NOMO-1 treated with DMSO at 0.1 percent for 48 hours (cell line): ENCODE data around the gene CCDC12.

Experiments used
- DNase-seq: peaks from one replicate; lab custom pipeline; 2025; ENCODE audit not compliant: unreplicated experiment; lab: John Stamatoyannopoulos, UW

The CCDC12 gene

DNA sequence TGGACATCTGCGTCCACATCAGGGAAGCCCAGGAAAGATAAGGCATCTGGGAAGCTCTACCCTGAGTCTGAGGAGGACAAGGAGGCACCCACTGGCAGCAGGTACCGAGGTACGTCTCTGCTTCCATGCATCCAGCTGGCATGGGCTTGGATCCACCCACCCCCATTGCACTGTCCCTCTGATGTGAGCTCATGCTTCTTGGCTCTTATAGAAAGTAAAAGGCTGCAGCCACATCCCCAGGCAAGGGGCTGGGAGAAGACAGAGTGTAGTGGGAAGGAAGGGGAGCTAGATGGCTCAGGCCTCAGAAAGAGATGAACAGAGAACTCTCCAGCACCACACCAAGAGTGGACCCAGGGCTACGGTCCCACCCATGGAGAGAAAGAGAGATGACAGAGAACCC is 80.8 kb downstream of the CCDC12 start:
- no peak for DNase-seq

DNA sequence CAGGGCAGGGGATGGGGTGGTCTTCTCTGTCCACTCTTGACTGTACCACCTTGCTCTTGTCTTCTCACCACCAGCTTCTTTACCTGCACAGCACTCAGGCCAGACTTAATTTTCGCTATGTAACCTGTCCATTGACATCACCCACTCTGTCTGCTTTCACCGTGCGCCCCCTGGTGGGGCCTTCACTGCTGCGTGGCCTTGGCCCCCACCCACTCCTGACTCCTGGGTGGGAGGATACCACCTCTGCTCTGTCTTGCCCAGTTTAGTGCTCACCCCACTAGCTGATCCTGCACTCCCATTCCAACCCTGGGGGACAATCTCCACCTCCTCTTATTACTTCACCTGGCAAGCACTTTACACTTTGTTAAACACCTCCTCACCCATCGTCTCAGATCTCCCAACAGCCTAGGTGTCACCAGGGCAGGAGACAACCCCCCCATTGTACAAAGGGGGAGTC is 81.3 kb downstream of the CCDC12 start:
- peak; percentile 32 for DNase-seq

DNA sequence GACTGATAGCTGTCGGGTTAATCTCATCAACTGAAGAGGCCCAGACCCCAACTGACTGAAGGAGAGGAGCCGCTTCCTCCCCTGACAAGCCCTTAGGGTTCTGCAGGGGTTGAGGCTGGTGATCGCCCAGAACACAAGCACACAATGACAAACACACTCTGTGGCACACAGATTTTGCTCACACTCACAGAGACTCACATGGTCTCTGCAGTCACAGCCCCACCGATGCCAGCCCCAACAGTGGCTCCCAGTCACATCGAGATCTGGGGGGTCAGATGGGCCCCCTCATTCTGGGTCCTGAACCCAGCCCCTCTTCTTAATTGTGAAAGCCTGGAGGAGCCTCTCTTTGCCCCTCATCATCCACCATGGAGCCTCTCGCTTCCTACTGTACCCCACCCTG is 82.3 kb downstream of the CCDC12 start:
- no peak for DNase-seq

DNA sequence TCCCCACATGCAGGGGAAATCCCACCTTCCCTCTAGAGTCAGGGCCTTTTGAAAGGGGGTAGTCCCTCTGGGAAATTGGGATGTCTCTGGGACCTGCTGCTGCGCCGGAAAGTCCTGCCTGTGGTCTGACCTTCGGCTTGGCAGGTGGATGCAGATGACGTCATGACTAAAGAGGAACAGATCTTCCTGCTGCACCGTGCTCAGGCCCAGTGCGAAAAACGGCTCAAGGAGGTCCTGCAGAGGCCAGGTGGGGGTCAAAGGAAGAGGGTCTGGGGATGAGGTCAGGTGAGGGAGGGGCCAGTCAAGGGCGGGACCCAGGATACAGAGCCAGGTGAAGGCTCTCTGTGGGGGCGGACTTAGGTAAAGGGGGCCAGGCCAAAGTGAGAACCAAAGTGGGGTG is 82.8 kb downstream of the CCDC12 start:
- no peak for DNase-seq

DNA sequence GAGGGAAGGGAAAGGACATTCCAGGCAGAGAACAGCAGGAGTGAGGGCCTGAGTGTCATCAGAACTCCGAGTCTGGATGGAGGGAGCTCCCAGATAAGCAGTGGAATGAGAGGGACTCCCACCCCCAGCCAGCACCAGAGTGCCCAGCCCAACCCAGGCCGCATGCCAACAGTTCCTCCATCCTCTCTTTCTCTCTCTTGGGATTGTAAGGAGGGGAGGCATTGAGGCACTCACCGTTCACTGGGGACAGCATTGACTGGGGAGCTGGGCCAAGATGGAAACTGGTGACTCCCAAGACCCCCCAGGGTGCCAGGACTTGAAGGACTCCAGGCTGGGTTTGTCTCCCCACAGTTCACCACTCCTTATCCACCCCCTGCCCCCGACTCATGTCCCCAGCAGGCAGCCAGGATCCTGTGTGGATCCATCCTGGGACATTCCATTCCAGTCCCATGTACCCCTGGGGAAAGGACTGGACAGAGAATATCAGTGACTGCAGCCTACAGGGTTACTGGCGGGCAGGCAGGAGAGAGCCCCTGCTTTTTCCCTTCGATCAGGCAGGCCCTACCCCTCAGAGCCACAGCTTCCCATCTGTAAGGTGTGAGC is 83.3 kb downstream of the CCDC12 start:
- DNase-seq = no peak

DNA sequence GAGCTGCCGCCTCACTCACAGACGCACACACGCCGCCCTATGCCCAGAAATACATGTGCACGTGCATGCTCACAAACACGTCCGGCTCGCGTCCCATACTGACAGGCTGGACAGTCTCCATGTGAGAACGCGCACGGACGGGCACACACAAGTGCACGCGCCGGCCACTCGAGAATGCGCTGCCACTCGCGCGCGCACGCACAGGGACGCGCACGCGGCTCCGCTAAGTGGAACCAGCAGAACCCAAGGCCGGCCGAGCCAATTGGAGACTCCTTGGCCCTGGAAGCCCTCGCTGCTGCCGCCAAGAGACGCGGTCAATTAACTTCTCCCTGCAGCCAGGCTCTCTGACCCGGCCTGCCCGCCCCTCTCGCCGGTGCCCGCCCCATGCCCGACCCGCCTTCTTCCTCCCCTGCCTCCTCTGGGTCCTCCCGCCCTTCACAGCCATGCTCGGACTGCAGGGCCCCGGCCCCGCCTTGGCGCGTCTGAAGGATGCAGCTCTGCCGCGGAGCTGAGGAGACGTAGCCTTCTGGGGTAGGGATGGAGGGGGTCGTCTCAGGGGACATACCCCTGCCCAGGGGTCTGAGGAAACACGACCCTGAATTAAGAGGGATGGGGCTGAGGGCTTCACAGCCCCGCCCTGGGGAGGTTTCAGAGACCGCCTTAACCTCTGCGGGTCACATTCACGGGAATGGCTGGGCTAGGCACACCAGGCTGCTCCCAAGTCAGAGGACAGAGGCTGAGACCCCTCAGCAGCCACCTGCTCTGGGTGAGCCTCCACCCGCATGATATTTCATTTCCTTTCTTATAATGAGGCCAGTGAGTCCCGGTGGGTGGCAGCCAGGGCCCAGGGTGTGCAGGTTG is 84.0 kb downstream of the CCDC12 start:
- peak; percentile 83 for DNase-seq

DNA sequence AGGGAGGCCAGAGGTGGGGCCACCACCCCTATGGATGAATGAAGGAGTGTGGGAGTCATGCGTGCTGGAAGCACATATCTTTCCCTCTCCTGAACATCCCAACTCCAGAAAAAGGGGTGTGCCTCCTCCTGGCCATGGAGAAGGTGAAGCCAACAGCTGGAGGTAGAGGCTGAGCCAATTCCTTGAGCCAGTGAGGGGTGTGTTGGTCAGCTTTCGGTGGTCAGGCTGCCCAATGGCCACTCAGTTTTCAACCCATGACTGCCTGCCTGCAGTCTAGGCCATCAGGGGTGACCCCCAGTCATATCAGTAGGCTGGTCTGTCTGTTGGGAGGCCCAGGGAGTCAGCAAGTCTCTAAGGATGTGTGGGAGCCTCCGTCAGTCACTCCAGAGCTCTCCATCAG is 85.4 kb downstream of the CCDC12 start:
- DNase-seq = no peak

DNA sequence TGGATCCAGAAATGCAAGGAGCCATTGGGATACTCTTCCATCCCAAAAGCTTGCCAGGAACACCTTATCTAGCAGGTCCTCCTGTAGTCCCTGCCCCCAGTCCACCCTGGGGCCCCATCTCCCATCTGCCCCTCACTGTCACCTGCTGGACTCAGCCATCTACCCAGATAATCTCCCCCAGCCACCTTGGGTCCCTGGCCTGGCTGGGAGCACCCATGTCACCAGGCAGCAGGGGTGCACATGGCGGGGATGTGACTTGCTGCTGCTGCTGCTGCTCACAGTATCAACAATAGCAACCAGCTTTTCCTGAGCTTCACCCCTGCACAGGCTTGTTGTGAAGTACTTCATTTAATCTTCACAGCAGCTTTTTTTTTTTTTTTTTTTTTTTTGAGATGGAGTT is 86.4 kb downstream of the CCDC12 start:
- DNase-seq = no peak

DNA sequence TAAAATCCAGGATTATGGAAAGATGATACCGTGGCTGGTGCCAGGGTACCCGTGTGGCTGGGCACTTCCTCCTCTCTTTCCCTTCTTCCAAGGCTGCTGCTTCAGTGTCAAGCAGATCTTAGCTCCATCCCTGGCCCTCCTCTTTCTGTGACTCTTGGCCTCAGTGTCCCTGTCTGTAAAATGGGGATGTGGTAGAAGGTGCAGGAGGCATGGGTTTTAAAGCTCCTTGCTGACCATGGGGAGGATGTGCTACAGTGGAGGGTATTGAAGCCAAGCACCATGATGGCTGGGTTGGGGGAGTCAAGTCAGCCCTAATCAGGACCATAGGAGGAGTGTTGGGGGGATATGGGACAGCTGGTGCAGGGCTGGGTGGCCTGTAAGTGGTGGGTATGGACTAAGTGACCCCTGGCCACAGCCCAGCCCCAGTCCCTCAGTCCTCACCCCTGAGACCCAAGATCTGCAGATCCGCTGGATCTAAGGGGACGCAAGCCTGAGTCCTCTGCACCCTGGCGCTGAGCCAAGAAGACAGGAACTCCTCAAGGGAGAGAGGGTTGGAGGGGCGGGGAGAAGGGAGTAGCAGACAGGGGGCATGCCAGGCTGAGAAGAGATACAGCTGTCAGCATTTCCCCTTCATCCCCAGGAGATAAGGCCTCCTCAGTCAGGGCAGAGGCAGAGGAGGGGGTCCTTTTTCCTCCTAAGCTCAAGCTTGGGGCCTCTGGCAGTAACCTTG is 87.0 kb downstream of the CCDC12 start:
- no peak for DNase-seq

DNA sequence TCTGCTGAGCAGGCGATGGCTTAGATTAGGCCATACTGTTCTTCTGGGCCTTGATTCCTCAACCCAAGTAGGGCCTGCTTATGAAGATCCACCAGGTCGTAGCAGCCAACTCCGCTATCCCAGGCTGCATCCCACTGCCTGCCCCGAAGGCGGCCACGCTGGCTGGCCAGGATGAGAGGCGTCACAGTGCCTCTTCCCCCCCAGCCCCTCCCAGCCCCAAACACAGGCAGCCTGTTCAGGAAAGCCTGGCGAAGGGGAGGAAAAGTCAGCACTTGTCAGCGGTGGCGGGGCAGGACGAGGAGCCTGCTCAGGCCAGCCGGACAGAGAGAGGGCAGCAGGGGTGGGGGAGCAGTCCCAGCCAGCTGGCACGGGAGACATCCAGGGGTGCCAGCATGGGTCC is 87.8 kb downstream of the CCDC12 start:
- no peak for DNase-seq

DNA sequence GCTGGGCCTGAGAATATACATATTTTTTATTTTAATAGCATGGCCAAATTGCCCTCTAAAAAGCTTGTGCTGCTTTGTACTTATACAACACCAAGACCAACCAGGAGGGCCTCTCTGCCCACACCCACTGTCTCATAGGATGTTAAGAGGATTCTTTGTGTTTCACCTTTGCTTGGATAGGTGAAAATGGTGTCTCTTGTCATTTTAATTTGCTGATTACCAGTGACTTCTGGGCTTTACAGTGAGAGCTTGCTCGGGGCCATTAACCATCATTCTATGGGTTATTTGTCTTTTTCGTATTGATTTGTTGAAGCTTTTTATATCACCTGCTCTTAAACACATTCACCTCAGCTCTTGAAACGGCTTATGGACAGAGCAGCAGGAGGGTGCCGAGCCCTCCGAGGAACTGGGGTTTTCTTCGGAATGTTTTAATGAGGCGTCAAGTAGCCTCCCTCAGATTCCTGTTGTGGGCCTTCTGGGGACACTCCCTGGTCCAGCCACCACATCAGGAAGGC is 88.5 kb downstream of the CCDC12 start:
- no peak for DNase-seq

DNA sequence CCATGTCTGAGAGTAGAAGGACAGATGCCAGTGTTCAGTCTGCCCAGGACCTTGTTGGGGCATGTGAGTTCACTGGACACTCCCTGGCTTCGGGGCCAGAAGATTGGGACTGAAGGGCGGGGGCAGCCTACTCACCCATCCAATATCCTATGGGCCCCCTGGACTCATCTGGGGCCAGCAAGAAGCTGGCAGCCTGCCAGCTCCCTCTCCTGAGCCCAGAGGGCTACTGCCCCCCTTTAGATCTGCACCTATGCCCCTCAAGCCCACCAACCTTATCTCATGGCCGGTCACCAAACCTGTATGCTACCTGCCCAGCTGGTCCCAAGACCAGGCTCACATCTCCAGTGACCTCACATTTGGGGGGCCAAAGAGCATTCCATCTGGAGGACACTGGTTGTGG is 90.9 kb downstream of the CCDC12 start:
- DNase-seq = no peak

DNA sequence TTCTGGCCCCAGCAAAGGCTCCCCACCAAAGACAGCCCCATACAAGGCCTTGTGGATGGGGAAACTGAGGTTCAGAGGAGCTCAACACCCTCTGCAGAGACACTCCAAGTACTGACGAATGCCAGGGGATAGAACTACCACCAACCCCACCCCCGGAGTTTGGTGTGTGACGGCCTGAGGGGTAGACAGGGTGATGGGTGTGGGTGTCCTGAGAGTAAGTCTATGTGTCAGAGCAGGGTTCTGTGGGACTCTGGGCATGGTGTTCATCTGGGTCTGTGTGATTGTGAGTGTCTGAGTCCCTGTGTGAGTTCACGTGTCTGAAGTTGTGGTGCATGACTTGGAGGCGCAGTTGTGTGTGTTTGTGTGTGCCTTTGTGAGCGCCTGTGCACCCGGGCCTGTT is 91.6 kb downstream of the CCDC12 start:
- DNase-seq = no peak

DNA sequence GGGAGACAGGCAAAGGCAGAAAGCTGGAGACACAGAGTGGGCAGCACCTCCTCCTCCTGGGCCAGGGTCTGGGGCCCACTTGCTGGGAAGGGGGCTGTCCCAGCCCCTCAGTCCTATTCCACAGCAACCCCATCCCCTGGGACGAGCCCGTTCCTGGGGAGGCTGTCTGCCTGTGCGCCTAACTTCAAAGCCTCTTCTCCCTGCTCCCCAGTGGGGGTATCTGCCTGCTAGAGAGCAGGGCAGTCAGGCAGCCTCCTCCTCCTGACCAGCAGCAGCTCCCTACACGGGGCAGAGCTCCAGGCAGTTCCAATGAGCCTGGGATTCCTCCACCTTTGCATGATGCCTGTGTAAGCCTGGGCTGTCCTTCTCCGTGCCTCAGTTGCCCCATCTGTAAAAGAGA is 92.1 kb downstream of the CCDC12 start:
- DNase-seq = no peak

DNA sequence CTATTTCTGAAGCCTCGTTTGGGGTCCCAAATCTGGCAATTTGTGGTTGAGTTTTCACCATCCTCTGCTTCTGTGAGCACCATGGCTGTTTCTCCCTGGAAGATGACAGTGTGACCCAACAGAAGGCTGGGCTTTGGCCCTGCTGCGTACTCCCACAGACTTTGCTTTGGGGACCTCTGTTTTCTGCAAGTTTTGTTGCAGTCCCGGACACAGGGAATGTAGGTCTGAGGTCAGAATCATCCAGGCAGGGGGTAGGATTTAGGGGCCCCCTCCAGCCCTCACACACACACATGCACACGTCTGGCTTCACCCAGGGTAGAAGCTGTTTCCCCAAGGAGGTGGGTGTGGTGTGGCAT is 92.7 kb downstream of the CCDC12 start:
- DNase-seq = no peak

DNA sequence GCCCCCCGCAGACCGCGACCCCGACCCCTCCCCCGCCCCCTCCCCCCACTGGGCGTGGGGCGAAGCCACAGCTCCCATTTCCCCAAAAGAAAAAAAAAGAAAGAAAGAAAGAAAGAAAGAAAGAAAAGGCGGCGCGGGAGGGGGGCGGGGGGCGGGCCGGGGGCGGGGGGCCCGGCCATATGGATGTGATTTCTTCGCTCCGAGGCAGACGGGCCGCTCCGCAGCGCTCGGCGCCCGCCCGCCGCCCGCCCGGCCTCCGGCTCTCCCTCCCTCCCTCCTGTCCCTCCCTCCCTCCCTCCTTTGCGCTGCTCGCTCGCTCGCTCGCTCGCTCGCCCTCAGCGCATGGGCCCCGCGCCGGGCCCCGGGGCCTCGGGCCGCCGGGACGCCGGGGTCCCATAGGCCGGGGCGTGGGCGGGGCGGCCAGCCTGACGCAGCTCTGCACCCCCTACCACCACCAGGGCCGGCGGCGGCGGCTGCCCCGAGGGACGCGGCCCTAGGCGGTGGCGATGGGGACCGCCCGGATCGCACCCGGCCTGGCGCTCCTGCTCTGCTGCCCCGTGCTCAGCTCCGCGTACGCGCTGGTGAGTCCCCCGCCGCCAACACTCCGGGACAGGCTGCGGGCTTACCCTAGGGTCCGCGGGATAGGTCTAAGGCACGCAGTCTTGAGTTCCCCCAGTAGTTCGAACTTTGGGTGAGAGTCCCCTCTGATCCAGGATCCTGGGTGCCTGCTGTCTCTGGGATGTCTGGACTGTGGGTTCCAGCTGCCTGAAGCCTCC is 93.3 kb downstream of the CCDC12 start:
- no peak for DNase-seq

DNA sequence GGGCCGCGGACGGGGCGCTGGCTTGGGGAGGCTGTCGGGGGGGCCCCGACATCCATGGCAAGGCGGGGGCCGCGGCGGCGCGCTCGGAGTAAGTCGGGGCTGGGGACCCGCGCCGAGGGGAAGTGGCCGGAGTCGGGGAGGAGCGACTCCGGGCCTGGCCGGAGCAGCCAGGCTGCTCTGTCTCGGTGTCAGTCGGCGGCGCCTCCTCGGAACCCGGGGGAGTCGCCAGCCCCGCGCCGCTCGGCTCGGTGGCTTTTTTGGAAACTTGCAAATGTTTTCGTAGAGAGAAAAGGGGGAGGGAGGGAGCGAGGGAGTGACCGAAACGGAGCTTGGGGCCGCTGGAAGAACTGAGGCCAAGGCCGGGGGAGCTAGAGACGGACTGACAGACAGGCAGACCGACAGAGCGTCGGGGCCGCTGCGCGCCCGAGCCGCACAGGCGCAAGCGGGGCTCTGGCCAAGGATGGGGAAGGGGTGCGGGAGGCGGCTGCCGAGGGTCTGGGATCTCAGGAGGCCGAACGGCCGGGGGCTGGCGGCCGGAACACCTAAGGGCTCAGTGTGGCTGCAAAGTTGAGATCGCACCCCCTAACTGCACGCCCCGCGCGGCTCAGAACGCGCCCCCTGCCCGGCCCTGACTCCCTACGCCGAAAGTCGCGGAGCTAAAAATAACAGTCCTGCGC is 94.0 kb downstream of the CCDC12 start:
- no peak for DNase-seq

DNA sequence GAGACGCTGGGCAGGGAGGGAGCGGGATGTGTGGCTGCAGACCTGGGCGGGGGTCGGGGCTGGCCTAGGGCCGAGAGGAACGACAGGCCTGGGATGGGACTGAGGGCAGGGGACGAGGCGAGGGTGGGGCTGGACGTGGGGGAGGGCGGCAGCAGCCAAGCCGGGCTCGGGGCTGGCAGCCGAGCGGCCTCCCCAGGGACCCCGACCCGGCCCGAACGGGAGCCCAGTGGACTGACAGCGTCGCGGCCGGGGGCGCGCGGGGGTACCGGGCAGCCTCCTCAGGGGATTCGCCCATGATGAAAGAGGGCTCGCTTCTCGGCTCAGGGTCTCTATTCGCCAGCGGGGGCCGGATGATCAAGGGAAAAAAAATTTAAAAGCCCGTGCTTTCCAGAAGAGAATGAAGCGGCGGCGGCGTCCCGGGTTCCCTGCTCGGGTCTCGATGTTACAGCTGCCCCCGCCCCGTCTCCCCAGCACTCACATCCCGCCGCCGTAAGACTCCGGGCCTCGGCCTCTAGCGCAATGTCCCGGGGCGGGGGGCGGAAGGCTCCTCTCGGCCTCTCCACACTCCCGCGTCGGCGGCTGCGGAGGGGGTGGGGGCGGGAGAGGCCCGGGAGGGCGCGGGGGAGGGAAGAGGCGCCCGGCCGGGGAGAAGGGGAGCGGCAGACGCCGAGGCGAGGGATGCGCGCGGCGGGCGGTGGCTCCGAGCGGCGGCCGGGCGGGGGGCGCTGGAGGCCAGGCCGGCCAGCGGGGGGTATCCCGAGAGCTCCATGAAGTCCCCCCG is 94.8 kb downstream of the CCDC12 start:
- no peak for DNase-seq

DNA sequence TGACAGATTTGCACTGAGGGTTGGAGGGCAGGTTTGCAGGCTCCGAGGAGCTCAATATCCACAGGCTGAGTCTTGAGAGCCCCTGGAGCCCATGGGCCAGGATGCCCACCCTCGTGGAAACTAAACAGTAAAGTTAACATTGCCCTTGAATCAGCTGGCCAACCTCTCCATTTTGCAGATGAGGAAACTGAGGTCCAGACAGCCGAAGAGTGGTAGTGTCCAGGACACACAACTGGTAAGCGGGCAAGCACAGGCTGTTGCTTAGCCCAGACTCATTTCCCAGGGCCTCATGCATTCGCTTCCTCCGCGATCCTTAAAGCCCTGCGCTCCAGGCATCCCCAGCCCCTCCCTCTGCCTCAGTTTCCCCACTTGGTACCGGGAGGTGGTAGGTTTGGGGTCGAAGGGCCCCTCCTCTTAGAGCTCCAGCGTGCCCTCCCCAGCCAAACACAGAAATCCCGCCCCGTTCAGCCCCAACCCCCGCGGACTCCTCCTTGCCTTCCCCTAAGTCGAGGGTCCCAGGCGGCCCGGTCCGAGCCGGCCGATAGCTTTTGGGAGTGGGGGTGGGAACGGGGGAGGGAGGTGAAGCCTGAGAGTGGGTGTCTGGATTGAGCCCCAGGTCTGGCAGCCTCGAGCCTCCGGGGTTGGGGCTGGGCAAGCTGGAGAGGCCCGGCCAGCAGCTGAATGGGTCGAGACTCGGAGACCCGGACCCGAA is 95.5 kb downstream of the CCDC12 start:
- no peak for DNase-seq
